Purkinje cell (primary cell): Measurements from ENCODE around the gene AP4E1. TPM values are rescaled to one million over a fixed set of nuclear protein-coding genes. Genes with fewer than 3 reads are reported as not detected.

Source experiments
- polyA plus RNA-seq: library from polyadenylated mRNA; unstranded; fragments of >200 nt; fragmentation: Nextera tagmentation; gene quantifications from 2 replicates; pipeline ENCODE4 v1.2.1, GENCODE V29; 2014

AP4E1 gene
- 0.24 and 0.91 TPM in 2 replicates for polyA plus RNA-seq

DNA sequence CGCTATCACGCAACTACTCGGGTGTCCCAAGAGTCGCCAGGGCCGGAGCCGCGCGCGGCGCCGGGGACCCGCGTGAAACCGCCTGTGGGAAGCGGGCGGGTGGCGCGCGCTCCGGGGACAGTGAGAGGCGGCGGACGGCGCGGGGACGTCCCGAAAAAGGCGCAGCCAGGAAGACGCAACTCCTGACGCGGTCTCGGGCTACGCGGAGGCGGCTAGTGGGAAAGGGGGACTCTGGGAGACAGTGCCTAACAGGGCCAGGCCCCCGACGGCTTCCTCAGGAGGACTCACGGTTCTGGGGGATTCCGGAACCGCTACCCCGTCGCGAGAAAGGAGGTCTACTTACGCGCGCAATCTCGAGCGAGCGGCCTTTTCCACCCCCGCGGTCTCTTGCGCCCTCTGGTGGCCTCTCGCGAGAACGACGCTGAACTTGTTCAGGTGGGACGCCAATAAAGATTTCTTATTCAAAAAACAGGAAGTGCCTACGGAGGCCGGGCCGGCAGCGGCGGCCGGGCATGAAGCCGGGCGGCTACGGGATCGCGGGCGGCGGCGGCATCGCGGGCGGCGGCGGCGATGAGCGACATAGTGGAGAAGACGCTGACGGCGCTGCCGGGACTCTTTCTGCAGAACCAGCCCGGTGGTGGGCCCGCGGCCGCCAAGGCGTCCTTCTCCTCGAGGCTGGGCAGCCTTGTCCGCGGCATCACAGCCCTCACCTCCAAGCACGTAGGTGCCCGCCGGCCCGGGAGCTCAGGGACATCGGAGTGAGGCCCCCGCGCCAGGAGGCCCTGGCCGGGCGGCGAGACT, at the start of gene AP4E1:
AP4E1 (plus strand) TSS at position 475 of the 801 bp plus-strand sequence; CDS start at position 571, 96 bp downstream.

Other genes starting within 250 kb of the AP4E1 start
- gene TRPM7, start 221.9 kb upstream of the AP4E1 start, polyA plus RNA-seq = 3.1 and 5.0 TPM in 2 replicates
- gene SPPL2A, start 143.0 kb upstream of the AP4E1 start, polyA plus RNA-seq = 9.2 and 17.1 TPM in 2 replicates
- 0.39 TPM in 1 of 2 replicates, not detected in the other for gene TNFAIP8L3, start 186.2 kb downstream of the AP4E1 start, polyA plus RNA-seq